ENCODE data around the gene PSMB1. TPM values are rescaled to one million over a fixed set of nuclear protein-coding genes. Genes with fewer than 3 reads are reported as not detected.

The PSMB1 gene
- total RNA-seq = 100 to 1,000 TPM; 127 to 201 (median 193) TPM

DNA sequence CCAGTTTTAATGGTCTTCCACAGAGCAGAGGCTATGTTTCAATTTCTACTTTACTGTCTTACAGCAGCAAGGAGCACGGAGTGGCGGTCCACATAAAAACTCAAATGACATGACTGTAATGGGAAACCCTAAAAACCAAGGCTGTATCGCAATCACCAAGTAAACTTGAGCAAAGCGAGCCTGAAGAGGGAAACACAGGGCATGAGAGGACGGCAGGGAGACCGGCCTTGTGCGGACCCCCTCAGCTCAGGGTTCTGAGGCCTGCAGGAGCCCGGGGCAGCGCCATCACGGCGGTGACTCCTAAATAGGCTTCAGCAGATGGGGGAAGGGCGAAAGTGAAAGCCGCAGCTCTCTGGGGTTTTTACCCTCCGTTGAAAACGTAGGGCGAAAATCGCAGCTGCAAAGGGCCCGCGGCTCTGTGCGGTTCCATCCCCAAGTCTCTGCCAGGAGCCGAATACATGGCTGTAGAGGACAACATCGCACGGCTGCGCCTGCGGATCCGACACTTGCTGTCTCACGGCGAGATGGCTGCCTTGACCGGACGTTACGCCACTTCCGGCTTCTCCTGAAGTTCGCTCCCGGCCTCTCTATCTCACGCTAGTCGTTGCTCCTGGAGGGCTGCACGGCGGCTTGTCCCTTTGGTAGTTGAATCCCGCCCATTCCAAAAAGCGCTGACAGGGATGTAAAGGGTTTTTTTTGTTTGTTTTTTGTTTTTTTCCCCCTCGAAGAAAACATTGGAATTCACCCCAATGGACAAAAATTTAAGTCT lies at the start of gene PSMB1:
Gene PSMB1 (minus strand): TSS at position 543 of the 769 bp plus-strand sequence. CDS start 65 bp downstream, at position 478.
- H3K4me3 ChIP-seq = peak within 1 kb of the TSS; percentile 99

DNA sequence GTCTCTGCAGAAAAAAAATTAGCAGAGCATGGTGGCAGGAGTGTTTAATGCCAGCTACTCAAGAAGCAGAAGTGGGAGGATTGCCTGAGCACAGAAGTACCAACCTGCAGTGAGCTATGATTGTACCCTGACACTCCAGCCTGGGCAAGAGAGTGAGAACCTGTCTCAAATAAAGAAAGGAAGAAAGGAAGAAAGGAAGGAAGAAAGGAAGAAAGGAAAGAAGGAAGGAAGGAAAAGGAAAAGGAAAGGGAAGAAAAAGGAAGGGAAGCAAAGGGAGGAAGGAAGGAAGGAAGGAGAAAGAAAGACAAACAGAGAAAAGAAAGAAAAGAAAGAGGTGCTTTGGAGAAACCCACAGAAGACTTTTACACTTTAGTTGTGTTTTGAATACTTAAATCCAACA lies 44.2 kb upstream of the PSMB1 start:
- Histone ChIP-seq H3K36me3 (no peaks in the 10 kb centered on the region), H3K9me3 (no peaks in the 10 kb centered on the region), H3K4me1 (no peaks in the 10 kb centered on the region), H3K27ac (no peak overlapping the region), H3K27me3 (peaks cover 3% of the 10 kb centered on the region), H3K4me3 (no peak overlapping the region)
- DNase-seq (ENCODE audit: low spot score in 2 of 2) = no peak
- no peak for TF ChIP-seq POLR2A (IDR thresholded peaks at IDR 0.05)
- TF ChIP-seq CTCF (IDR thresholded peaks at IDR 0.05) = no peak
- TF ChIP-seq POLR2AphosphoS5 (IDR thresholded peaks at IDR 0.05) = no peak
- no peak for TF ChIP-seq EP300 (IDR thresholded peaks at IDR 0.05)

More for the DNA sequence above, at the start of gene PSMB1:
- Histone ChIP-seq H3K9me3 (no peaks in the 10 kb centered on the region), H3K36me3 (peaks cover 11% of the 10 kb centered on the region), H3K27me3 (no peaks in the 10 kb centered on the region), H3K4me1 (peaks cover 65% of the 10 kb centered on the region), H3K27ac (peak within 1 kb of the TSS; percentile 89)
- TF ChIP-seq POLR2A (IDR thresholded peaks at IDR 0.05) (peak; percentile 88 to 95), EP300 (IDR thresholded peaks at IDR 0.05) (no peak), CTCF (IDR thresholded peaks at IDR 0.05) (no peak), POLR2AphosphoS5 (IDR thresholded peaks at IDR 0.05) (peak; percentile 79 to 91 (median 88))
- under 1% methylated on average over 40 of the region's 41 CpGs for WGBS
- peak; percentile 97 for DNase-seq (ENCODE audit: low spot score in 2 of 2)

DNA sequence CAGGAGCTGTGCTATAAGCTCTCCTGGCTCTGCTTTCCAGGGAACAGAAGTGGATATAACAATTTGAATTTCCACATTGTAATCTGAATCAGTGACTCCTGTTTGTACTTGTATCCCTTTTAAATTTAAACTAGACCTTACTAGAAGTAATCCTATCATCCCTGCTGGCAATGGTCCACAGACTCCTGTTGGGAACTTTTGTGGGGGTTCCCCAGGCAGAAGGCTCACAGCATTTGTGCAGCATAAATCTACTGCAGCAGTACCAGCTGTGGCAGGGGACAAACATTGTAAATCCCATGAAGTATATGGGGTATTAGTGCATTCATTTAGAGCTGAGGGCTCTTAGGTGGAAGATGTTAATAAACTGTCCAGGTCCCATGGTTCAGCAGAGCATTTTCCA lies 43.3 kb upstream of the PSMB1 start:
- Histone ChIP-seq H3K27me3 (peaks cover 3% of the 10 kb centered on the region), H3K4me1 (no peaks in the 10 kb centered on the region), H3K27ac (no peak overlapping the region), H3K4me3 (no peak overlapping the region), H3K36me3 (no peaks in the 10 kb centered on the region), H3K9me3 (no peaks in the 10 kb centered on the region)
- TF ChIP-seq POLR2AphosphoS5 (IDR thresholded peaks at IDR 0.05) (no peak), CTCF (IDR thresholded peaks at IDR 0.05) (no peak), POLR2A (IDR thresholded peaks at IDR 0.05) (no peak), EP300 (IDR thresholded peaks at IDR 0.05) (no peak)
- DNase-seq (ENCODE audit: low spot score in 2 of 2) = no peak

DNA sequence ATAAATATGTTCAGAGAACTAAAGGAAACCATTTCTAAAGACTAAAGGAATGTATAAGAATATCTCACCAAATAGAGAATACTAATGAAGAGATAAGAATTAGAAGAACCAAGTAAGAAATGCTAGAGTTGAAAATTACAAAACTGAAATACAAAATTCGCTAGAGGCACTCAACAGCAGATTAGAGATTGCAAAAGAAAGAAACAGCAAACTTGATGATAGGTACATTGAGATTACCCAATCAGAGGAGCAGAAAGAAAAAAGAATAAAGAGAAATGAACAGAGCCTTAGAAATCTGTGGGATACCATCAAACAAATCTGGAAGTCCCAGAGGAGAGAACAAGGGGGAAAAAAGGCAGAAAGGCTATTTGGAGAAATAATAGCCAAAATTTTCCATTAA lies 37.6 kb upstream of the PSMB1 start:
- DNase-seq (ENCODE audit: low spot score in 2 of 2) = no peak
- Histone ChIP-seq H3K27ac (no peak overlapping the region), H3K9me3 (peaks cover 4% of the 10 kb centered on the region), H3K27me3 (peaks cover 3% of the 10 kb centered on the region), H3K36me3 (no peaks in the 10 kb centered on the region), H3K4me1 (peaks cover 2% of the 10 kb centered on the region), H3K4me3 (no peak overlapping the region)
- TF ChIP-seq POLR2AphosphoS5 (IDR thresholded peaks at IDR 0.05) = no peak
- no peak for TF ChIP-seq POLR2A (IDR thresholded peaks at IDR 0.05)
- no peak for TF ChIP-seq EP300 (IDR thresholded peaks at IDR 0.05)
- TF ChIP-seq CTCF (IDR thresholded peaks at IDR 0.05) = no peak
- 88% methylated on average over 1 of the region's 1 CpG for WGBS

DNA sequence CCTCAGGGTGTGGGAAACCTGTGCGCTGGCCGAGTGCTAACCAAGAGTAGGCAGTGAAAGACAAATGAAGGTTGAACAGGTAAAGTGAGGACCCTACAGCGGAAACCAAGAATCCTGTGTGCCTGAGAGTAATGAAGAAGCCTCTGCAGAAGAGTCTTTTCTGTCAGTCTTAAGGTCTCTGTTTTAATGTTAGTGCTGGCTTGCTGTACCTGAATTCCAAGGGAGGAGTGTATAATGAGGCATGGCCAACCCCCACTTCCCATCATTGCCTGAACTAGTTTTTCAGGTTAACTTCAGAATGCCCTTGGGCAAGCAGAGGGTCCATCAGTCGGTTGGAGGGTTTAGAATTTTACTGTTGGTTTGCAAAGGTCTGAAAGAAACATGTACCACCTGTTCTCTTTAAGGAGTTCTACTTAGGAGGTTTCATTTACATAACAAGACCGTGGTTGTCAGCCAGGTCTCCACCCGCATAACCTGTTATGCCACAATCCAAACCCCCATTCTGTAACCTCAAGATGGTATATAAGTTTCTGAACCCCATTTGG lies 31.9 kb upstream of the PSMB1 start:
- DNase-seq (ENCODE audit: low spot score in 2 of 2) = no peak
- peaks cover 21% of the 10 kb centered on the region for H3K36me3 ChIP-seq
- no peaks in the 10 kb centered on the region for H3K9me3 ChIP-seq
- peak overlapping the region; percentile 95 for H3K27ac ChIP-seq
- H3K4me1 ChIP-seq = peaks cover 20% of the 10 kb centered on the region
- H3K27me3 ChIP-seq = no peaks in the 10 kb centered on the region
- 5% methylated on average over 6 of the region's 6 CpGs for WGBS
- H3K4me3 ChIP-seq = peak overlapping the region; percentile 99
- TF ChIP-seq EP300 (IDR thresholded peaks at IDR 0.05) (no peak), POLR2AphosphoS5 (IDR thresholded peaks at IDR 0.05) (no peak), CTCF (IDR thresholded peaks at IDR 0.05) (no peak), POLR2A (IDR thresholded peaks at IDR 0.05) (no peak)
